CD4-positive, alpha-beta T cell (primary cell): ENCODE results near the gene MAPT. TPM values are rescaled to one million over a fixed set of nuclear protein-coding genes. Genes with fewer than 3 reads are reported as not detected.
A peak's percentile ranks its signal among the peaks of the same experiment; 100 is the strongest.
"Not testable (repeated sequence)": the region's sequence is repeated elsewhere in the genome, so short reads cannot be mapped to it uniquely, and the experiment has no call there.

Experiments
- ATAC-seq: fragments of 200-7000 bp; cut with Tn5 transposase; one replicate; pipeline ENCODE4 v1.10.0; 2022; ENCODE audit warnings: mild to moderate bottlenecking; ENCODE audit not compliant: poor library complexity
- CTCF ChIA-PET: fragments of 350-600 bp; sonication (Branson Sonifier 250); formaldehyde crosslinking; loops from one replicate; lab custom pipeline; 2021; ENCODE audit warnings: antibody characterized with exemption, inconsistent platforms; lab: Charles Lee
- POLR2A ChIA-PET: fragments of 350-600 bp; sonication (Branson Sonifier 250); formaldehyde crosslinking; loops from one replicate; lab custom pipeline; 2021; ENCODE audit warnings: antibody characterized with exemption, inconsistent platforms; lab: Charles Lee
- DNase-seq, 14 experiments: peaks; one replicate each; pipeline ENCODE4 v3.0.0-alpha.2; 2013 to 2020; ENCODE audit warnings: mixed read lengths in 2 of 14
- H3K27ac ChIP-seq, 2 donors: one replicate each; pipeline versions ENCODE4 v1.5.1 to v1.7.0; 2013; ENCODE audit warnings: low read length in 2 of 2, low read depth in 1 of 2, mild to moderate bottlenecking in 1 of 2
- H3K27me3 ChIP-seq, 2 experiments: 1 replicate in 1 of 2; 2 replicates in 1 of 2; pipeline versions ENCODE4 v1.6.1 to v1.7.0; 2013; ENCODE audit warnings: low read length in 2 of 2, control low read depth in 1 of 2, mild to moderate bottlenecking in 1 of 2, moderate library complexity in 1 of 2; ENCODE audit not compliant: insufficient read depth in 2 of 2, control insufficient read depth in 1 of 2
- H3K36me3 ChIP-seq: one replicate; pipeline ENCODE4 v1.6.1; 2013; ENCODE audit warnings: low read length, control low read depth; ENCODE audit not compliant: insufficient read depth
- H3K4me1 ChIP-seq: one replicate; pipeline ENCODE4 v1.6.1; 2013; ENCODE audit warnings: low read length, control low read depth; ENCODE audit not compliant: insufficient read depth
- H3K4me3 ChIP-seq: one replicate; pipeline ENCODE4 v1.5.1; 2013; ENCODE audit warnings: mild to moderate bottlenecking, low read length, moderate library complexity
- H3K9me3 ChIP-seq, 2 experiments: 1 replicate in 1 of 2; 2 replicates in 1 of 2; pipeline versions ENCODE4 v1.6.1 to v1.7.0; 2013; ENCODE audit warnings: low read length in 2 of 2, mild to moderate bottlenecking in 2 of 2, control low read depth in 1 of 2, moderate library complexity in 1 of 2; ENCODE audit not compliant: control insufficient read depth in 1 of 2, insufficient read depth in 1 of 2
- H3K27ac Mint-ChIP-seq: one replicate; pipeline ENCODE4 v1.8.0; 2020; ENCODE audit warnings: mixed read lengths
- H3K27me3 Mint-ChIP-seq: one replicate; pipeline ENCODE4 v1.8.0; 2021; ENCODE audit warnings: mixed read lengths
- H3K36me3 Mint-ChIP-seq: one replicate; pipeline ENCODE4 v1.8.0; 2021; ENCODE audit warnings: low read depth, mixed read lengths
- H3K4me1 Mint-ChIP-seq: one replicate; pipeline ENCODE4 v1.8.0; 2021; ENCODE audit warnings: low read depth, mixed read lengths
- H3K4me3 Mint-ChIP-seq: one replicate; pipeline ENCODE4 v1.8.0; 2020; ENCODE audit warnings: mild to moderate bottlenecking, mixed read lengths
- H3K9me3 Mint-ChIP-seq: one replicate; pipeline ENCODE4 v1.8.0; 2020; ENCODE audit warnings: mixed read lengths
- CTCF ChIP-seq: fragments of 200-600 bp; IDR thresholded peaks from one replicate; pipeline ENCODE4 v1.8.0; 2022; ENCODE audit warnings: antibody characterized with exemption, mild to moderate bottlenecking
- intact Hi-C, 2 experiments: fragments of 100-400 bp; cut with DNase I in 1 of 2; cut with micrococcal nuclease in 1 of 2; formaldehyde crosslinking; loops; one replicate each; pipeline versions ENCODE4 v1.15.1 to v1.9.0; 2023 to 2025; cut with DNase I, micrococcal nuclease
- total RNA-seq, 174 experiments: library from RNA in 2 of 174; stranded (reverse) in 2 of 174; gene quantifications; one replicate each; pipeline ENCODE4 v1.2.3 and lab custom pipeline; 2021 to 2026

MAPT gene
- total RNA-seq, 2 experiments from 2014 or later = 0.41 to 0.53 TPM

- H3K4me3 Mint-ChIP-seq = no peak overlapping the region
- H3K36me3 Mint-ChIP-seq = peaks cover 6% of the 10 kb centered on the region
- no peak for ATAC-seq
- H3K27me3 Mint-ChIP-seq = no peaks in the 10 kb centered on the region
- H3K9me3 Mint-ChIP-seq = no peaks in the 10 kb centered on the region
- no peak for DNase-seq
- ChIA-PET CTCF (interaction anchor here (0.6 to 2.2 kb wide), 3 partner anchors 24 to 172 kb away, joined by 3 to 6 read pairs (median 3); partner anchors contain the start of gene KANSL1), POLR2A (interaction anchor here (0.9 to 2.2 kb wide), 3 partner anchors 23 to 246 kb away, joined by 4 to 14 read pairs (median 5); partner anchors contain the start of gene KANSL1)
- peaks cover 40% of the 10 kb centered on the region for H3K4me1 ChIP-seq
- no peaks in the 10 kb centered on the region for H3K27me3 ChIP-seq
- no peak overlapping the region for H3K4me3 ChIP-seq
- peaks cover 4% of the 10 kb centered on the region for H3K36me3 ChIP-seq
- H3K9me3 ChIP-seq = no peaks in the 10 kb centered on the region
- TF ChIP-seq CTCF = no peak
- peak overlapping the region; percentile 90 for H3K27ac Mint-ChIP-seq
- H3K4me1 Mint-ChIP-seq = peaks cover 24% of the 10 kb centered on the region
- H3K27ac ChIP-seq = peak overlapping the region; percentile 50 to 71
- intact Hi-C loops = no loop called here
Observed at GRCh38 chr17:46020998-46021397, 126.6 kb downstream of the MAPT start.

- CTCF ChIA-PET, H3K27me3 ChIP-seq, H3K27me3 Mint-ChIP-seq, intact Hi-C loops, H3K27ac ChIP-seq, H3K9me3 Mint-ChIP-seq, H3K4me3 Mint-ChIP-seq, ATAC-seq, H3K9me3 ChIP-seq, DNase-seq, H3K4me3 ChIP-seq: not testable (repeated sequence)
- POLR2A ChIA-PET = interaction anchor here (1.0 kb wide), 1 partner anchor 170 kb away, joined by 3 read pairs; the partner anchor contains the start of gene KANSL1
- Mint-ChIP-seq H3K36me3 (peaks cover 23% of the 10 kb centered on the region), H3K4me1 (peaks cover 22% of the 10 kb centered on the region), H3K27ac (peak overlapping the region; percentile 42)
- Histone ChIP-seq H3K4me1 (peaks cover 35% of the 10 kb centered on the region), H3K36me3 (peaks cover 11% of the 10 kb centered on the region)
Observed at GRCh38 chr17:46023366-46023765, 129.0 kb downstream of the MAPT start.

GRCh38 chr17:46023783-46024388, 129.5 kb downstream of the MAPT start:
- H3K4me1 ChIP-seq = peaks cover 29% of the 10 kb centered on the region
- peaks cover 11% of the 10 kb centered on the region for H3K36me3 ChIP-seq
- CTCF ChIA-PET = no interaction called here
- H3K27me3 ChIP-seq = no peaks in the 10 kb centered on the region
- H3K4me3 ChIP-seq = no peak overlapping the region
- no peak overlapping the region for H3K27ac ChIP-seq
- DNase-seq (no peak), ATAC-seq (no peak)
- POLR2A ChIA-PET = no interaction called here
- Mint-ChIP-seq H3K4me3 (no peak overlapping the region), H3K9me3 (no peaks in the 10 kb centered on the region), H3K4me1 (peaks cover 16% of the 10 kb centered on the region), H3K27ac (no peak overlapping the region), H3K36me3 (peaks cover 28% of the 10 kb centered on the region), H3K27me3 (no peaks in the 10 kb centered on the region)
- no peak for TF ChIP-seq CTCF
- H3K9me3 ChIP-seq = no peaks in the 10 kb centered on the region
- intact Hi-C loops = no loop called here
